Liver (tissue), 9 donors: ENCODE data around the gene GMCL1. TPM values are rescaled to one million over a fixed set of nuclear protein-coding genes. Genes with fewer than 3 reads are reported as not detected.

Source experiments
- DNase-seq: peaks from one replicate; pipeline ENCODE4 v3.0.0-alpha.2; 2017; ENCODE audit warnings: low spot score
- H3K27ac ChIP-seq, 2 donors: one replicate each; pipeline ENCODE4 v1.7.0; 2013; ENCODE audit warnings: inconsistent platforms in 2 of 2, low read length in 2 of 2, control low read depth in 1 of 2, low read depth in 1 of 2, mild to moderate bottlenecking in 1 of 2
- H3K27me3 ChIP-seq, 4 donors: one replicate each; pipeline versions ENCODE4 v1.6.1 to v1.7.0; 2013; ENCODE audit warnings: low read length in 3 of 4, inconsistent platforms in 1 of 4, mild to moderate bottlenecking in 1 of 4, moderate library complexity in 1 of 4; ENCODE audit not compliant: control insufficient read depth in 4 of 4, insufficient read depth in 4 of 4
- H3K36me3 ChIP-seq, 4 donors: one replicate each; pipeline versions ENCODE4 v1.6.1 to v1.7.0; 2013; ENCODE audit warnings: low read length in 3 of 4, mild to moderate bottlenecking in 3 of 4, low read depth in 1 of 4, moderate library complexity in 1 of 4; ENCODE audit not compliant: control insufficient read depth in 4 of 4, insufficient read depth in 3 of 4
- H3K4me1 ChIP-seq, 4 donors: one replicate each; pipeline versions ENCODE4 v1.6.1 to v1.7.0; 2013; ENCODE audit warnings: low read length in 3 of 4, mild to moderate bottlenecking in 3 of 4, moderate library complexity in 1 of 4; ENCODE audit not compliant: control insufficient read depth in 4 of 4, insufficient read depth in 4 of 4
- H3K4me3 ChIP-seq, 3 donors: one replicate each; pipeline versions ENCODE4 v1.6.1 to v1.7.0; 2013; ENCODE audit warnings: low read length in 3 of 3, control low read depth in 1 of 3, low read depth in 1 of 3, mild to moderate bottlenecking in 1 of 3
- H3K9ac ChIP-seq, 2 donors: one replicate each; pipeline ENCODE4 v1.7.0; 2013; ENCODE audit warnings: low read length in 2 of 2, mild to moderate bottlenecking in 2 of 2, moderate library complexity in 2 of 2, control low read depth in 1 of 2, low read depth in 1 of 2
- H3K9me3 ChIP-seq, 4 donors: one replicate each; pipeline versions ENCODE4 v1.6.1 to v1.7.0; 2013; ENCODE audit warnings: low read length in 3 of 4; ENCODE audit not compliant: control insufficient read depth in 4 of 4
- CTCF ChIP-seq: fragments of 150-350 bp; IDR thresholded peaks from 2 replicates; pipeline ENCODE4 v1.5.1; 2017; ENCODE audit warnings: improper control_type of control experiment, low read depth, low read length; ENCODE audit not compliant: missing input control
- EGR1 ChIP-seq, 2 donors: IDR thresholded peaks; 2 replicates each; pipeline ENCODE4 v1.6.1; 2016 to 2018; ENCODE audit warnings: antibody characterized with exemption in 2 of 2, low read depth in 2 of 2
- FOXA1 ChIP-seq: IDR thresholded peaks from 2 replicates; pipeline ENCODE4 v1.6.1; 2016; ENCODE audit warnings: antibody characterized with exemption
- FOXA2 ChIP-seq: IDR thresholded peaks from 2 replicates; pipeline ENCODE4 v1.6.1; 2016; ENCODE audit warnings: antibody characterized with exemption
- GABPA ChIP-seq, 2 donors: IDR thresholded peaks in 1 of 2; conservative IDR thresholded peaks in 1 of 2; 2 replicates each; pipeline ENCODE4 v1.6.1; 2016; ENCODE audit warnings: antibody characterized with exemption in 2 of 2, mild to moderate bottlenecking in 1 of 2, moderate library complexity in 1 of 2
- HNF4G ChIP-seq: IDR thresholded peaks from 2 replicates; pipeline ENCODE4 v1.6.1; 2016; ENCODE audit warnings: antibody characterized with exemption
- JUND ChIP-seq, 2 donors: IDR thresholded peaks; 2 replicates each; pipeline ENCODE4 v1.6.1; 2016; ENCODE audit warnings: antibody characterized with exemption in 2 of 2
- MAX ChIP-seq: IDR thresholded peaks from 2 replicates; pipeline ENCODE4 v1.6.1; 2016; ENCODE audit warnings: antibody characterized with exemption
- NR2F2 ChIP-seq: IDR thresholded peaks from 2 replicates; pipeline ENCODE4 v1.6.1; 2016; ENCODE audit warnings: antibody characterized with exemption
- REST ChIP-seq: IDR thresholded peaks from 2 replicates; pipeline ENCODE4 v1.6.1; 2016; ENCODE audit warnings: antibody characterized with exemption, mild to moderate bottlenecking
- TAF1 ChIP-seq: conservative IDR thresholded peaks from 2 replicates; pipeline ENCODE4 v1.6.1; 2016; ENCODE audit warnings: antibody characterized with exemption, mild to moderate bottlenecking
- YY1 ChIP-seq: IDR thresholded peaks from 2 replicates; pipeline ENCODE4 v1.6.1; 2016; ENCODE audit warnings: antibody characterized with exemption, mild to moderate bottlenecking
- WGBS: extraction: QIAGEN DNeasy Blood & Tissue Kit; methylation state at CpG from one replicate; pipeline ENCODE4 v1.1.7; 2013; 5-methylcytosine and 5-hydroxymethylcytosine counted together
- polyA plus RNA-seq, 2 donors: library from polyadenylated mRNA; stranded (reverse) in 1 of 2; unstranded in 1 of 2; fragments of 200-250 nt in 1 of 2; fragments of >200 nt in 1 of 2; fragmentation: Nextera tagmentation in 1 of 2; extraction: Ambion mirVana in 1 of 2; gene quantifications; one replicate each; pipeline versions ENCODE4 v1.2.1 to v1.2.3, GENCODE V29; 2013 to 2015
- total RNA-seq, 2 donors: library from RNA; depleted of rRNA; stranded (reverse); fragments of >200 nt; gene quantifications; one replicate each; pipeline ENCODE4 v1.2.3, GENCODE V29; 2014
- donor health status: healthy.
- donor health status: healthy.
- donor health status: healthy.
- donor health status: healthy.
- donor health status: healthy.

The GMCL1 gene
- total and polyA plus RNA-seq, 4 donors, result 5.0 to 11.2 (median 7.0) TPM

GRCh38 chr2:69858261-69858660 is 28.8 kb downstream of the GMCL1 start:
- DNase-seq, result no peak
- 96% methylated on average over 2 of the region's 2 CpGs for WGBS
- no peak overlapping the region for H3K4me3 ChIP-seq
- no peaks in the 10 kb centered on the region for H3K4me1 ChIP-seq
- H3K9ac ChIP-seq, result no peak overlapping the region
- no peak overlapping the region for H3K27ac ChIP-seq
- H3K9me3 ChIP-seq, result no peaks in the 10 kb centered on the region
- H3K27me3 ChIP-seq, result no peaks in the 10 kb centered on the region
- peaks cover 0 to 4% (median 2%) of the 10 kb centered on the region in 4 donors for H3K36me3 ChIP-seq
- TF ChIP-seq CTCF (no peak), JUND (IDR thresholded peaks at IDR 0.05) (no peak), MAX (no peak), EGR1 (IDR thresholded peaks at IDR 0.05; ENCODE audit: low read depth in 2 of 2) (no peak), REST (no peak), HNF4G (no peak), GABPA (IDR thresholded peaks at IDR 0.05 in 1 of 2, conservative IDR thresholded peaks at IDR 0.05 in 1 of 2) (no peak), TAF1 (no peak), NR2F2 (no peak)

- Histone ChIP-seq H3K4me3 (no peak overlapping the region), H3K27ac (no peak overlapping the region), H3K36me3 (peaks cover 4 to 25% (median 19%) of the 10 kb centered on the region in 4 donors), H3K4me1 (no peaks in the 10 kb centered on the region), H3K9ac (no peak overlapping the region), H3K9me3 (no peaks in the 10 kb centered on the region), H3K27me3 (no peaks in the 10 kb centered on the region)
- no peak for DNase-seq
- 99% methylated on average over 1 of the region's 1 CpG for WGBS
- TF ChIP-seq MAX, result no peak
- no peak for TF ChIP-seq YY1
- TF ChIP-seq EGR1 (IDR thresholded peaks at IDR 0.05; ENCODE audit: low read depth in 2 of 2), result no peak
- TF ChIP-seq TAF1, result no peak
- no peak for TF ChIP-seq FOXA2
- no peak for TF ChIP-seq HNF4G
- TF ChIP-seq CTCF, result no peak
- TF ChIP-seq FOXA1, result no peak
Measured at GRCh38 chr2:69863298-69863697, 33.8 kb downstream of the GMCL1 start.
